Cardiac ventricle fibroblast (primary cell): Measurements from ENCODE around the gene CDC42BPB. TPM values are rescaled to one million over a fixed set of nuclear protein-coding genes. Genes with fewer than 3 reads are reported as not detected.

Experiments
- total RNA-seq: library from RNA; depleted of rRNA; stranded (reverse); fragments of >200 nt; gene quantifications from 2 replicates; pipeline ENCODE4 v1.2.3, GENCODE V29; 2015

Gene CDC42BPB
- 63.0 and 71.1 TPM in 2 replicates for total RNA-seq

GRCh38 chr14:103057372-103058163, at the start of gene CDC42BPB:
Gene CDC42BPB (minus strand): TSS chr14:103057549. CDS start chr14:103057173, 376 bp downstream.

GRCh38 chr14:103094406-103095209, 37.3 kb upstream of the CDC42BPB start, which contains the start of gene EXOC3L4:
Gene EXOC3L4 (plus strand): TSS chr14:103094725. CDS start chr14:103100220, 5,495 bp downstream.

GRCh38 chr14:103084021-103084919, 26.9 kb upstream of the CDC42BPB start, which contains the start of gene LBHD2:
Gene LBHD2 (plus strand): TSS chr14:103084210. CDS start chr14:103086013, 1,803 bp downstream.

GRCh38 chr14:102922490-102923200, 134.7 kb downstream of the CDC42BPB start, which contains the start of gene AMN:
Gene AMN (plus strand): TSS chr14:102922663. CDS start chr14:102922689, 26 bp downstream.

Other genes starting within 250 kb of the CDC42BPB start
- gene AMN, start 134.9 kb downstream of the CDC42BPB start, total RNA-seq = 0.12 TPM in 1 of 2 replicates, not detected in the other
- gene LBHD2, start 26.7 kb upstream of the CDC42BPB start, total RNA-seq = not detected in 2 replicates
- 1.9 TPM in 1 of 2 replicates, not detected in the other for gene EXOC3L4, start 37.2 kb upstream of the CDC42BPB start, total RNA-seq
- gene TNFAIP2, start 65.9 kb upstream of the CDC42BPB start, total RNA-seq = 43.3 and 69.3 TPM in 2 replicates